HG03108 (cell line): Measurements from ENCODE around the gene DACT2.
"Not testable (repeated sequence)": the region's sequence is repeated elsewhere in the genome, so short reads cannot be mapped to it uniquely, and the experiment has no call there.

Source experiments
- ATAC-seq: cut with Tn5 transposase; IDR thresholded peaks from one replicate; pipeline ENCODE4 v1.9.1; 2021; ENCODE audit warnings: moderate library complexity; ENCODE audit not compliant: unreplicated experiment

DACT2 gene

DNA sequence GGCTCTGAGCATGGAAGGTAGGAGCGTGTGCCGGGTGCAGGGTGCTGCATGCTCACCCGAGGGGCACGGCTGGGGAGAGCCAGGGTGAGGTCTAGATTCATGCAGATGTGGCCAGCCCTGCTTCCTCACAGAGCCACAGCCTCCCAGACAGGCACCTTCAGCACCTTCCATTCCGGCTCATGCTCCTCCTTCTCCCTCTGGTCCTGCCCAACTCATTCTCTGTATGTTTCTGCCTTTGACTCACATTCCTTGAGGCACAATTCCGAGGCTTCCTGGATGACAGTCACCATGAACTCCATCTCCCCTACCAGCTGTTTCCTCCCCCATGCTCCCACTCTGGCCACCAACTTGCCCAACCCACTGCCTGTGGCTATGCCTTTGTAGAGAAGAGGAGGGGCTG is 35.4 kb downstream of the DACT2 start:
- no peak for ATAC-seq

DNA sequence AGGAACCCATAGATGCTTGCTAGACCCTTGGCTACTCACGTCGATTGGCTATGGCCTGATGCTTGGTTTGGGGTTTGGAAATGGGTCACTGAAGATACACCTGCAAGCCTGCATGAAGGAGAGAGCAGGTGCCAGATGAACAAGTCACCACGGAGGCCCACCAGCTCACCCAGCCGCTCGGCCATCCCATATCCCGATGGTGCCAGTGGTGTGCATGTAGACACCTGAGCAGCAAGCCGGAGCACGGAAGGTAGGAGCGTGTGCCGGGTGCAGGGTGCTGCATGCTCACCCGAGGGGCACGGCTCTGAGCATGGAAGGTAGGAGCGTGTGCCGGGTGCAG is 35.9 kb downstream of the DACT2 start:
- ATAC-seq = no peak

DNA sequence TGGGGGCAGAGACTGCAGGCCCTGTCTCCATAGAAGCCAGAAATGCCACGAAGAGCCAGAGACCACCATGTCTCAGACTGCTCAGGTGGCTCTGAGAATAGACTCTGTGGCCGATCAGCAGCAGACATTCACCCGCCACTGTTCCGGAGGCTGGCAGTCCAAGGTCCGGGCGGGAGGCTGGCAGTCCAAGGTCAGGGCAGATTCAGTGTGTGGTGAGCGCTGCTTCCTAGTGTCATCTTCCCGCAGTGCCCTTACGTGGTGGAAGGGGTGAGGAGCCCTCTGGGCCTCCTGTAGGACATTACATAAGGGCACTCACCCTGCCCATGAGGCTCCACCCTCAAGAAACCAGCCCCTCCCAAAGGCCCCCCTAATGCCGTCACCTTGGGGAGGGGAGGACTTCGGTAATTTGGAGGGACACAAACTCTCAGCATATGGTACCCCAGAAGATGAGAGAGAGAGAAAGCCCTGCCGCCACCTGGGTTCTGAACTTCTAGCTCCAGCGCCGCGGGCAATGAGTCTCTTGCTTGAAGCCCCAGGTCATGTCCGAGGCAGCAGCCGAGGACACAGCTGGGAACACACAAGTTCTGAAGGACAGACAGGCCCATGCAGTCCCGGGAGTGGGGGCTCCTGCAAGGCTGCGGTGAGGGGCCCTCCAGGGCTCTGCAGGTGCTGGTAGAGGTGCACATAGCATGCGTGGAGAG is 36.4 kb downstream of the DACT2 start:
- ATAC-seq = no peak

DNA sequence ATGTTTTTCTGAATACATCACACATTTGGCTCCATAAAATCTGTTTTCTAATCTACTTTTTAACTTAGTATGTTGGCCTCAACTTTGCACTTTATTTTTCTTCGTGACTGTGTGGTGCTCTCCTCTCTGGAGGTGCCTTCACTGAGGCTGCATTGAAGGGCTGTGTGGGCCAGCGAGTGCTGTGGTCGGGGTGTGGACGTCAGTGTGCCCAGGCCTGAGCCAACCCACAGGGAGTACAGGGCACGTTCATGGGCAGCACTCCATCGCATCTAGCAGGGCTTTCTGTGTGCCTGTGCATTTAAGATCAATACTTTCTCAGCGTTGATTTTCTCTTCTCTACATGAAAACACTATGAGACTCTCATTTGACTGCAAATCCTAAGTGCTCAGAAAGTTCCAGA is 37.8 kb downstream of the DACT2 start:
- no peak for ATAC-seq

DNA sequence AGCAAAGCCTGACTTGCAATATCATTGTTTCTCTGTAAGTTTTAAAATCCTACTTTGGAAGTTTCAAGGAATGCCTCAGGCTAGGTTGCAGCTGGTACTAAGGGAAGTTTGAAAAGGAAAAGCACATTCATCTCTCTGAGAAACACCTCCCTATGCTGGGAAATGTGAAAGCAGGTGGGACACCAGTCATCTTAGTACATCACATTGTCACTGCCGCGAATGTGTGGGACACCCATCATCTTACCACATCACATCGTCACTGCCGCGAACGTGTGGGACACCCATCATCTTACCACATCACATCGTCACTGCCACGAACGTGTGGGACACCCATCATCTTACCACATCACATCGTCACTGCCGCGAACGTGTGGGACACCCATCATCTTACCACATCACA is 38.3 kb downstream of the DACT2 start:
- not testable (repeated sequence) for ATAC-seq

DNA sequence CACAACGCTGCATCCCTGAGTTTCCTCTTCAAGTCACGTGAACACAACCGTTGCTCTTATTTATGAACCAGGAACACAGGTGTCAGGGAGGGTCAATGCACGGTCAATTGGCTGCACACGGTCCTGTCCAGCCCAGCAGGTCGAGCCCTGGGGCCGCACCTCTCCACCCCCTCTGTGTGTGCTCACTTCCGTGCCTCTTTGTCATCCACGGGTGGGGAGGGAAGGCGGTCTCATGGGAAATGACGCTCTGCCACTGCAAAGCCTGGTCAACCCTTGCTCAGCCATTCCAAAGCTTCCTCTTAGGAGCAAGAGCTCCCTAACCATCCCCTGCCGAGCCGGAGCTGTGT is 38.7 kb downstream of the DACT2 start:
- ATAC-seq = no peak

DNA sequence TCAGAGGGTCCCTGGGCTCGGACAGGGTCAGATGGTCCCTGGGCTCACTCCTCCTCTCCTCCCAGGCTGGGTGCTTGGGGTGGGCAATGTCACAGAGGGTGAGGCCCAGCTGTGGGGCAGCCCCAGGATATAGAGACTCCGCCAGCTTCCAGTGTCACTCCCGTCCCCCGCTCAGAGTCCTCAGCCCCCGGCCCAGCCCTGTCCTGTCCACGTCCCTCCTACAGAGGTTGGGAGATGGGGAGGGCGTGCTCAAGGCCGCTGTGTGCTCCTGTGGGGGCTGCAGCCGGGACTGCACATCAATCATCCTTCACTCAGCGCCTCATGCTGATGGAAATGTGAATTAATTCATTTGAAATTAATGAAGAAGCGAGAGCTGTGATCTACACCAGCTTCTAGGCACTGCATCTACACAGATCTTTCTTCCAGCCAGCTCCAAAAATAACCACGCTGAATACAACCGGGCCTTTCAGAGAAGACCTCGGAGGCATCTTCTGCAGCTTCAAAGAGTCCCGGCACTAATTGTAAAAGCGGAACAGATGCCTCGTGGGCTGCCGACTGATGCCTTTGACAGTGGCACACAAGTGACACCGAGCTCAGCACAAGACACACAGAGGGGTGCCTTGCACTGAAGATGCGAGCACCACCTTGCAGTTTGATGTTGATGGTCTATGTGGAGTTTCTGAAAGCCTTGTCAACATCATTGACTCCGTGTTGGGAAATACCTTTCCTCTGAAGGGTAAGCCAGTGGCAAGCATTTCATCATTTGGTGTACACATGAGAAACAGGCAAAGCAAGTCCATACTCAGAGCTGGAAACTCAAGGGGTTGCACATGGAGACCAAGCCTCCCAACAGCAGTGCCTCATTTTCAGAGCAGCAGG is 39.3 kb downstream of the DACT2 start:
- no peak for ATAC-seq

DNA sequence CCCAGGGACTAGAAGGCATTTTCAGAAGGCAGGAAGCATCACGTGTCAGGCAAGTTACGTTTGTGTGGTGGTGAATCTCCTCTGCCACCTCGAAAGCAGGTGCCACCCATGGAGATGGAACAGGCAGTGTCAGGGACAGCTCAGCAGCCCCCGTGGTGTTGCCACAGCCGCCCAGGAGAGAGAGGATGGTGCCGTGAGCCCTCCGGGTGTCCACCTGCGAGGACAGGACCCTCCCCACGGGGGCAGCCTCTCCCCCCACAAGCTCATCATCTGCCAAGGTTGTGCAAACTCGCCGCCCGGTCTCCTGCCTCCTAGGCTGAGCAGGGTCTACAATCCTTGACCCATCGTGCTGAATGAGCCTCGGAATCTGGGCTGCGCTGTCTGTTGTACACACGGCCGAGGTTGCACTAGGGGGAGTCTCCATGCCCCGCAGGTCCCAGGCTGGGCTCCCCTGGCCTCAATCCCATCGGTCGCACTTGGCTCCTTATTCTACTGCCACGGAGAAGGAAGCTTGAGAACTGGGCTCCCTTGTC is 40.1 kb downstream of the DACT2 start:
- no peak for ATAC-seq

DNA sequence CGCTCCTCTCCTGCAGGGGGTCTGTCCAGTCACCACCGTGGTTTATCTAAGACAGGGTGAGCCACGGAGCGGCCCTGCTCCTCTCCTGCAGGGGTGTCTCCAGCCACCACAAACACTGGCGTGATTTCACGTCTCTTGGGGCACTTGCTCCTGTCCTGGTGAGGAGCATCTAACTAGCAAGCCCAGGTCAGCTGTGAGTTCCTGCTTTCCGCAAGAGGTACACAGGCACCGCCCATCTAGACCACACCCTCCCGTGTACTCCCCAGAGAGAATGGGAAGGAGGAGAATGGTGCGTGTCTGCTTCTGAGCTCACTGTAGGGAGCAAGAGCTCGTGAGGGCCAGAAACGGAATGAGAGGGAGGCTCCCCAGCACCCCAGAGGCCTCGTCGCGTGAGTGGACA is 40.7 kb downstream of the DACT2 start:
- ATAC-seq = no peak

DNA sequence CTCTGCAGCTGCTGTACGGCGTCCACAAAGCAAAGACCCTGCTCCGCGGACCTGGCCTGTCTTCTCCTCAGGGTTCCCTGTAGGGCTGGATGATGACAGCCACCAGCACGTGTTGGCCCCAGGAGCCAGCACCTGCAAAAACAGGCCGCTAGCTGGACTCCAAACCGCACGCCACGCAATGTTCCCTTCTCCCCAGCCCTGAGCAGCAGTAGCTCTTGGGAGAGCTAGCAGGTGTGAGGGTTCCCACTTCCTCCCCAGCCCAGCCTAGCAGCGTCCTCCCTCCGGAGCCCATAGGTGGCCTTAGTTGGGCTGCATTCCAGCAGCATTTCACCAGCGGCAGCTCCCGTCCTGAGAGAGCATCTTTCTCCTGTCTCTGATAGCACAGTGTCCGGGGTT is 42.3 kb downstream of the DACT2 start:
- ATAC-seq = no peak

DNA sequence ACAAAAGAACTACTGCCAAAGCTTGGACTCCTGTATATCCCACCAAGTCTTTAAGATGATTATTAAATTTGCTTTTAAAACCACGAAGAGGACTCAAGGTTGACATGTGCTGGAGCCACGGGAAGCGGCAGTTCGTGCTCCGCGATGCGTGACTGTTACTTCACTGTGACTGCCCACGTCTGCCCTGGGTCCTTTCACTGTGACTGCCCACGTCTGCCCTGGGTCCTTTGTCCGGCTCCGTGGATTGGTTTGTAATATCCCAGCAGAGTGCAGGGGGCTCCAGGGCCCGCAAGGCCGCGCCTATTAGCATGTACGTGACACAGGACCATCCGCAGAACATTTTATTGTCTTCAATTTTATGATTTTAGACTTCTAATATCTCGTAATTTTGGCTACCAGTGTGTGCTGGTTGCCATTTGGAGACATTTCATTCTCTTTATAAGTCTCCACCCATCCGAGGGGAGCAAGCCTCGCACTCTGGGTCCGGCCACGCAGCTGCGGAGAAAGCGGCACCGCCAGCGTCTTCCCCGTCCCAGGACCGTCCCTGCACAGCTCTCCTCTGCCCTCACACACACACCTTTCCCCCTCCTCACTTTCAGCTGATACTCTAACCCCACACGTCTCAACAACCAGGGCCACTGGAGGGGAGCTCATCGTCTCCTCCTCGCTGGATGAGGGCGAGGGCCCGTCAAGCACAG is 42.9 kb downstream of the DACT2 start:
- ATAC-seq = no peak

DNA sequence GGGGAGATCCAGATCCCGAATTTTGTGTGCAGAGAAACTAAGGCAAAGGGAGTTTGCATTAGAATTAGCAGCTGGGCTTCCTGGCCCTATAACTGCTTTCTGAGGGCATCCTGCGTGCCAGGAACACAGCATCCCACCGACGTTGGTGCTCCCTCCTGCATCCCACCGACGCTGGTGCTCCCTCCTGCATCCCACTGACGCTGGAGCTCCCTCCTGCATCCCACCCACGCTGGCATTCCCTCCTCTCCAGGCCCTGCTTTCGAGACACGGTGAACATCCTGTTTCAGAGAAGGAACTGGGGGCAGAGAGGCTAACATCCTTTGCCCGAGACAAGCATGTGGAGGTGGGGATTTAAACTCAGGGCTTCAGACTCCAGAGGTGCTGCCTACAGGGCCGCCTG is 44.4 kb downstream of the DACT2 start:
- ATAC-seq = no peak

DNA sequence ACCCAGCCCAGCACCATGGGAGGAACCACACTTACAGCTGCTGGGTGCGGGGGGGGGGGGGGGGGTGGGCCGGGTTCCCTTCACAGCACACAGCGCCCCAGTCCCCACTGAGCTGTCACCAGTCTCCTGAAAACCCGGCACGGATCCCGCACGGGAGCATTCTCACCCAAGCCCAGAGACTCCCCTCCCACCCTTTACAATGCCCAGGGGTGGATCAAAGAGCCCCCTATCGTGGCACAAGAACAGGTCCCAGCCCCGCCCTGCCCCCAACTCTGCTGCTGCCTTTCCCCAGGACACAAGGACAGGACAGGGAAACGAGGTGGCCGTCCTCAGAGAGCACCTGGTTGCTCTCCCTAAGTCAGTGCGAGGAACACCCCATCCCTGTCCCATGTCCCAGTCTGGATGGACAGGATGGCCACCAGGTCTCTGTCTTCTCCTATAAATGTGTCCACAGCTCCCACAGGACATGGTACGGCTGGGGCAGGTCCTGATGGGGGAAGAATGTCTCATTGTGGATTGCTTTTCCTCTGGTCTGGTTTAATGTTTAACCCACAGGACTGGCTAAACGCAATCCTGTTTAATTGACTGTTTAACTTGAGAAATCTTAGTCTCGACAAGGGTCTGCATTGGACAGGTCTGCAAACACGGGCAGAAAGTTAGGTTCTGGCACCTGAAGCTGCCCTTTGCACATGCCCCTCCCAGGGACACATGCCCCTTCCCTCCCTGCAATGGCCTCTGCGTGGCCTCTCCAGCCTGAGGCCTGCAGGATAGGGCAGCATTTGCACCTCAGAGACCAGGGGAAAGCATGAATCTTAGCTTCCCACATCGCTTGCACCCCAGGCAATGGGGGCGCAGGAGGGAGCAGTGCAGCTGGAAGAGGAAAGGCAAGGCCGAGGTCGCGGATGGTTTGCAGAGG is 45.3 kb downstream of the DACT2 start:
- ATAC-seq = no peak

DNA sequence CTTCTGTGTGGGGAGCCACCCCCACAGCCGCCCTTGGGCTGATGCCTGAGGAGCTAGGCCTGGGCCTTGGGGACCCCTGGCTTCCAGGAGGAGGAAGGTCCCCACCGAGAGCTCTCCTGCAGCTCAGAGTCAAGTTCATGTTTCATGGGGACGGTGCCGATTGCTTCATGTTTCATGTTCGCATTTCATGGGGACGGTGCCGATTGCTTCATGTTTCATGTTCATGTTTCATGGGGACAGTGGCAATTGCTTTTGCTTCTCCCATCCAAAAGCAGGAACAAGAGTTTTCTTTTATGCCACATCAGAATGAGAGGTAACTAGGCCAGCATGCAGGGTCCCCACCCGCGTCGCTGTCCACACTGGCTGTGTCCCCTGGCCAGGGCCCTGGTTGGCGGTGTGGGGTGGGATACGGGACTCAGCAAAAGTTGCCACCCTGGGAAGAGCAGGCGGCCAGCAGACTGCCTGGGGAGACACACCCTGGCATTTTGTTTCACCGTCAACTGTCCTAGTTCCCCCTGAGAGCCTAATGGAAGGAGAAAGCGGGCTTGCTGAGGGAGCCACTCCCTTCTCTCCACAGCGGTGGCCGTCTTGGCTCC is 46.0 kb downstream of the DACT2 start:
- ATAC-seq = no peak

DNA sequence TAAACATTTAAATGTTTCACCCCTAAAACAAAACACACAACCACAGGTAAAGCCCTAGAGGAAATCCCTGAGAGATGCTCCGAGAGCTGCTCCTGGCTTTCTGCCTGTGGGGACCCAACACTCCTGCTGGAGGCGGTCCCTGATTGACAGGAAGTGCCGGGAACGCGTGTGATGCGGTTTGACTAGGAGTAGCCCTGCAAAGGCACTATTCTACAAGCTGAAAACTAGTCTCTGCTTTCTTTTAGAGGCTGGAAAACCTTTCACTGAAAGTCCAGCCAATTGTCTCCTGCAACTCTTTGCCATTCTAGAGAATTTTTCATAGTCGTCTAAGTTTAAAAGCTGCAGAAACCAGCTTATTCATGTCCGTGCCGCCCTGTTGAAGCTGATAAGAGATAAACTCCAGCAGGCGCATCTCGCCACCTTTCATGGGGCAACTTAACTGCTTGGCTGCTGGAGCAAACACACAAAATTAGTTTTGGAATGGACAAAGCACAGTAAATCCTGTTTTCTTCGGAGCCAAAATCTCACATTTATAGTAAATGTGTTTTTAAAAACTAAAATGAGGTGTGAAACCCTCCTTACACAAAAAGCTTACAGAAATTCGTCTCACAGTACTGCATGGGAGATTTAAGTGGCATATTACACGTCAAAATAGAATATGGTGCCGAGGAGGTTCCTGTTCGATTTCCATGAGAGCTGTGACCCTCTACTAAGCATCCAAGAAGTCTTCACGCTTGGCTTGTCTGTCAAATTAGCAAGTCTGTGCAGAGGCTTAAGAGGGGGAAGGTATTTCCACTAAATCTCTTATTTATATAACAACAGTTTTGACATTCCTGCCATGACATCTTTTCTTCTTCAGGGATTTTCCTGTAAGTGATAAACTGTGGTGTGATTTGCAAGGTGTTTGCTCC is 46.9 kb downstream of the DACT2 start:
- ATAC-seq = no peak

DNA sequence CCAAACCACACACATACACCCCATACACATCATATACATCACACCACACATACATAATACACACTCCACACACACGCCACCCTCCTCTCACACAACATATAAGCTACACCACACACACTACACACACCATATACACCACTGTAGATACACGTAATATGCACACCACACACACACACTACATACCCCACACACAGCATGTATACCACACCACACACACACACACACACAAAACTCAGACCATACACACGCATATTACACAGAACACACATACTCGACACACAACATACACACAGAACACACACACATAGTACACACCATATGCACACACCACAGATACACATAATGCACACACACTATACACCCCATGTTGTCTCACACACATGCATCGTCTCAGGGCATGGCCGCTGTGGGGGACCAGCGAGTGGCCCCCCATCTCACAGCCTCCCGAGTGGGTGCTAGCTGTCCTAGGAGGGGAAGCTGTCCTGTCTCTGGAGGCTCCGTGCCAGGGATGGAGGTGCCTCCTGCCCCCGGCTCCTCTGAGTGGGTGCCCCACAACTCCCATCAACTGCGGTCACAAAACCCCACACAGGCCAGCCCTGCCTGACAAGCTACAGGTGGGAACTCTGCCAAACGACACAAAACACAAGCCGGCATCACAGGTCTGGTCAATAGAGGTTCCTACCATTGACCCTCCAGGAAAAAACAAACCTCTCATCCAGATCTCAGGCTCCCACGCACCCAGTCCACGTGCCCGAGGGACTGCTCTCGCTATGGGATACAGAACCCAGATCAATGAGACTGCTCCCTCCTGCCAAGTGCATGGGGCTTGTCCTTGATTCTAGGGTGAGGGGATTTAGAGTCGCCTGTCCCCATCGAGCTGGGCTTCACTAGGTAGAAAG is 49.1 kb downstream of the DACT2 start:
- ATAC-seq = no peak

DNA sequence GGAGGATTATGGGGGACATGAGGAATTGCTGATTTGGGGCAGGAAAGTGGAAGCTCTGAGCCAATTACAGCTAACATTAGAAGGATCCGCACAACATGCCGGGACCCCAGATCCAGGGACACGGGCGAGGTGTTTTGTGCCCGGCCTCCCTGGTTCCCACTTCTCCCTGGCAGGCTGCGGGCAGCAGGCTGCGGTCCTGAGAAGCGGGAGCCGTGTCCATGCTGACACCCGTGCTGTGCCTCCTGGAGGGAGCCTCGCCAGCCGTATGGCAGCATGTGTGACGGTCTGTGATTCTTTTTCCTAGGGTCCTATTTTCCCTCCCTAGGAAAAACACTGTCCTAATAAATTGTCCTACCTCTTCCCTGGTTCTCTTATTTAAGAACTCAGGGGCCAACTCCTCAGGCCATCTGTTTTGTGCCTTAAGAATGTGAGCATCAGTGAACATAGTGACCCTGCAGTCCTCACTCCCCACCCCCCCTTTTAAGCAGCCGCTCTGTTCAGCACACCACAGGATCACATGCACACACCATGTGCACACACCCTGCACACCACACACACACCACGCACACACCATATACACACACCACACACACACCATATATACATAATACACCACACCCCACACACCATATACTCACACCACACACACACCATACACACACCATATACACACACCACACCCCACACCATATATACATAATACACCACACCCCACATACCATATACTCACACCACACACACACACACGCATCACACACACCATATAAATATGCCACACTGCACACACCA is 49.9 kb downstream of the DACT2 start:
- no peak for ATAC-seq

DNA sequence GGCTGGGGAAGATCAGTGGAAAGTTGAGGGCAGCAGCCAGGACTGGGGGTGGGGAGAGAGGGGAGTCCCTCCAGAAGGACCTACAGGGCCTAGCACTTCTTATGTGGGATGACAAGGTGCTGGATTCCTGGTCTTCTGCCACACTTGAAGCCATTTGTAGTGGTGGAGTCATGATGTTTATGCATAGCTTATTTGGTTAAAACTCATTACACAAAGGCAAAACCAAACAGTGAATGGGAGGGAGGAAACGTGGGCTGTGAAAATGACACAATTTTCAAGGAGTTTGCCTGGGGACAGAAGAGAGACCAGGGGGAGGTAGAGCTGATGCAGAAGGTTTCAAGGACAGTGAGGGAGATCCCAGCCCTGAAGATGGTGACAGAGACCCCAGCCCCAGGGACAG is 50.8 kb downstream of the DACT2 start:
- ATAC-seq = no peak
